HG02981 (cell line): ENCODE measurements around the gene RHBDF2.

Experiments
- ATAC-seq: cut with Tn5 transposase; IDR thresholded peaks from one replicate; pipeline ENCODE4 v1.9.1; 2021; ENCODE audit warnings: mild to moderate bottlenecking, moderate library complexity; ENCODE audit not compliant: unreplicated experiment

The RHBDF2 gene

DNA sequence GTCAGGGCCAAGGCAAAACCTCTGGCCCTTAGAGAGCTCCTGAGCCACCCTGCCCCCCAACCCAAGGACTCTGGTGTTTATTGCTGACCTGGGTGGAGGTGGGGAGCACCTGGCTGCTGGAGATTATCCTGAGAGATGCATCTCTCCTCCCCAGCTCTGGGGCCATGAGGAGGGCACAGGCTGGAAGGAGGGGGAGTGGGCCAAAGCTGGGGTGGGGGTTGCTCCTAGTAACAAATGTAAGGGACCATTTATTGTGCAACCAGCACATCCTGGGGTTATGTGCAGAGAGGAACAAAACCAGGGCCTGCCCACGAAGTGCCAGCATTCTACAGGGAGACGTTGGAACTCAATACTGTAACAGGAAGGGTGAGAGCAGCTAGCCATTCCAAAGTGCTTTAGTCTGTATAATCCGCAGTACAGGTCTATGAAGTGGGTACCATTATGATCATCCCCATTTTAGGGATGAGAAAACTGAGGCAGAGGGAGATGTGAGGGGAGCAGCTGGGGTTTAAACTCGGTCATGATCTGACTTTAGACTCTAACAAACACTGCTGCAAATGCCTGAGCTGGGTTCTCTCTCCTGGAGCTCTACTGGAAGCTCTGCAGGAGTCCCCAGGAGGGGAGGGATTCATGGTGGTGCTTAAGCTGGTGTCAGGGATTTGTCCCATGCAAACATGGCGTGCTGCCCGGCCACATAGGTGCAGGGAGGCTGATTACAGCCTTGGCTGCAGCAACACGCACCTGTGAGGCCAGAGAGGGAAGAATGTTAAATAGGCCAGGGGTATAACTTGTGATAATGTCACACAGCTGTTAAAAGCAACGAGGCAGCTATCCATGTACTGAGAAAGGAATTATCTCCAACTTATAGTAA is 1.4 kb upstream of the RHBDF2 start:
- no peak for ATAC-seq

DNA sequence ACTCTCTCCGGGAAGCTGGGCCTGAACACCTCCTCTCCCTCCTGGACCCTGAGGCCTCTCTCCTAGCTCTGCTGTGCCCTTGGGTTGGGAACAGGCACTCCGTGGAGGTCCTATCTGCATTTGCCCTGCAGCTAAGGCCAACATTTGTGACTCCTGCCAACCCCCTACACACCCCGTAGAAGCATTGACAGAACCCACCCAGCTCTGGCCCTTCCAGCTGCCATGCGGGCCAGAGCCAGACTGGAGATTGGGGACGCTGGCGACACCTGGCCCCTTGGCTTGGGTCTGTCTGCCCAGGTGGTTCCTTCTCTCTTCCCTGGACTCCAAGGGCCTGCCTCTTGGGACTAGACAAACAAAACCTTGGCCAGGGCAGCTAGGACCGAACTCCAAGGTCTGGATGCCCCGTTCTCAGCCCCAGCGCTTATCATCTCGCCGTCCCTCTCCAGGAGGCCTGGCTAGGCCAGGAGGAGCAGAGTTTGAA is 644 bp upstream of the RHBDF2 start:
- ATAC-seq: no peak

DNA sequence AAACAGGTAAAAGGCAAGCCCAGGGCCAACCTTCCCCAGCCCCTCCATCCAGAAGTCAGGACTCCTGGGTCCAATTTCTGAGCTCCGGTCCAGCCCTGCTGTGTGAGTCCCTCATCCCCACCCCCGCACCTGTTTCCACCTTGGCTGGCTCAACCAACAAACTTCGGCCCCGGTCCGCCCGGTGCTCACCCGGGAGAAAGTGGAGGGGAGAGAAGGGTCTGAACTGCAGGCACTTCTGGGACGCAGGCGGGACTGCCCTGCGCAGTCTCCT is 541 bp downstream of the RHBDF2 start:
- ATAC-seq: no peak

DNA sequence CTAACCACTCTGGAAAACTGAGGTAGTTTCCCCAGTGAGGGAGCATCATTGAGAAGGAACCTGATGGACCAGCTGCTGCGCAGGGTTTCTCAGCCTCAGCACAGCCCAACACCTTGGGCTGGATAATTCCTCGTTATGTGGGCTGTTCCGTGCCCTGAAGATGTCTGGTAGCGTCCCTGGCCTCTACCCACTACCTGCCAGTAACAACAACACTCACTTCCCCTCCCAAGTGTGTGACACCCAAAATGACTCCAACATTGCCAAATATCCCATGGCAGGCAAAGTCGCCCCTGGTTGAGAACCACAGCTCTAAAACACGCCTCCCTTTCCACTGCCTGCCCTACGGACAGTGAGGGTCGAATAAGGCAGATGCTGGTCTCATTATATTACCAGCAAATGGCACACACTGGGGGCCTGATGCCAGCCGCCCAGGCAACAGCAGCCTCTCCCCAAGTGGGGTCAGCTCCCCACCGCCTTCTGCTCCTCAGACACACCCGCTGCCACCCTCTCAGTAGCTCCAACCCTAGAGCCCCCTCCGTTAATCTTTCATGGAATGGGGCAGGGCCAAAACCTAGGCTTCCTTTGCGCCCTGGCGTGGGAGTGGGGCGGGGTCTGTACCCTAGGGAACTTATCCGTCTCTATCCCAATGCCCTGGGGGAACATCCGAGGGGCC is 1.0 kb downstream of the RHBDF2 start:
- ATAC-seq: no peak

DNA sequence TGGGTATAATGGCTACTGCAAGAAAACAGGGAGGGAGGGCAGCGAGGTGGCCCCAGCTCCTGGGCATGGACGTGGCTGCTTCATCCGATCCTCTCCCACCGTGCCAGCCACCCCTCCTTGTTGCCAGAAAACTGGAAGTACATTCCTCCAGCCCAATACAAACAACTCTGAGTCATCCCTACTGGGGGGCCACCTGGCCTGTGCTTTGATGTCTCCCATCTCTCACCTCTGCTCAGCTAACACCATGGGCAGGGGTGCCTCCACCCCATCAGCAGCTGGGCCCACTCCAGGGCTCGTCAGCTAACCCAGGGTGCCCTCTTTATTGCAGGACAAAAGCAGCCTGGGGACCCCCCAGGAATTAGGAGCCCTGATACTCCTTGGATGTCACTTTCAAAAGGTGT is 2.0 kb downstream of the RHBDF2 start:
- ATAC-seq: no peak

DNA sequence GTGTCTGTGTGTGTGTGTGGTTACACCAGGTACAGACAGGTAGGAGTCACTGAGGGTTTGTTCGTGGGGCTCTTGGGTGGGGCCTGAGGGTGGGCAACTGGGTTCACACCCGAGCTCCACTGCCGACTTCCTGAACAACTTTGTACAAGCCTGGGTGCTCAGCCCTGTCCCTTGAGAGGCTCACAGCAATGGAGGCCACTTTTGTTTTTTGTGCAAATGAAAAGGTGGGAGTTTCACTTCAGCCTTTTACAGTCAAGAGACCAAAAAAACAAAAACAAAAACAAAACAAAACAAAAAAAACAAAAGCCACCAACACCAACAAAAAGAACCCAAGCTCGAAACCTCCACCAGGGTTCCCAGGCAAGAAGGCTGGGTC is 2.4 kb downstream of the RHBDF2 start:
- no peak for ATAC-seq

DNA sequence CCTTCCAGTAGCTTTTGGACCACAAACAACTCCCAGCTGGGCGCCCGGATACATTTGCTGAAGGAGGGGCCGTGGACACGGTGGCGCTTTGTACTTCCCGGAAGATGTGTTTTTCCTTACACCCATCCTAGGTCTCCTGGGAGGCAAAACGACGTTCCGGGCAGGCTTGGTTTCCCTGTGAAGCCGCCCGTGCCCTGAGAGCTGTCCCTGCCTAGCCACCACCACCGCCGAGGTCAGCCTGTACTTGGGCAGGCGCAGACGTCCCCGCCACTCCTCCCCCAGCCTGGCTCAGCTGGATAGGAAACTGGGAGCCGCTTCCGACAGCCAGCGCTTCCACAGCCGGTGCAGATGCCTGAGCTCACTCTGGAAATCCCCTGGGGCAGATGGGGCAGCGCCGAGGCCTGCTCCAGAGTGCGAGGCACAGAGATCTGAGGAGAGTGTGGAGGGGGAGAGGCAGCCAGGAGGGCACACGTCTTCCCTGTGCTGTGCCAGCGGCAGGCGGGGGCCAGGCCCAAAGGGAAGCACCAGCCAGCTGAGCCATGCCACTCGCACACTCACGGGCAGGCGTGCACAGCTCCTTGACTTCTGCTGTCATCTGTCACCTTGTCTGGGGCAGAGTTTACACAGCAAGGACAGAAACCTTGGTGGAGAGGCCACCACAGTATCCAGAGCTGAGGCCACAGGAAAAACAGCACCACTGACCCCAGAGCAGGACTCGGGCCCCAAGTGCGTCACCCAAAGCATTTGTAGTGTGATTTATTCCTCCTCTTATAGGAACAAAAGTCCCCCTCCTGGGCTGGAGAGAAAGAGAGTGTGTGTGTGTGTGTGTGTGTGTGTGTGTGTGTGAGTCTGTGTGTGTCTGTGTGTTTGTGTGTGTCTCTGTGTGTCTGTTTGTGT is 3.0 kb downstream of the RHBDF2 start:
- no peak for ATAC-seq

DNA sequence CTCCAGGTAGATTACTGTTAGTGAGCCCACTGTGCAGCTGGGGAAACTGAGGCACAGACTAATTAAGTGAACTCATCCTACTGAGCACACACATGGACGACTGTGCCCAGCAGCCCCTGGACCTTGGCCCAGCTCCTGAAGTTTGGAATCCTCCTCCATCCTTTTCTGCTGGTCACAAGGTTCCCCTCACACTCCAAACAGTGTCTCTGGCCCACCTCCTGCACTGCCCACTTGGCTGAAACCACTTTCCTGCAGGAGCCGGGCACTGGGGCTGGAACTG is 3.6 kb downstream of the RHBDF2 start:
- ATAC-seq: no peak

DNA sequence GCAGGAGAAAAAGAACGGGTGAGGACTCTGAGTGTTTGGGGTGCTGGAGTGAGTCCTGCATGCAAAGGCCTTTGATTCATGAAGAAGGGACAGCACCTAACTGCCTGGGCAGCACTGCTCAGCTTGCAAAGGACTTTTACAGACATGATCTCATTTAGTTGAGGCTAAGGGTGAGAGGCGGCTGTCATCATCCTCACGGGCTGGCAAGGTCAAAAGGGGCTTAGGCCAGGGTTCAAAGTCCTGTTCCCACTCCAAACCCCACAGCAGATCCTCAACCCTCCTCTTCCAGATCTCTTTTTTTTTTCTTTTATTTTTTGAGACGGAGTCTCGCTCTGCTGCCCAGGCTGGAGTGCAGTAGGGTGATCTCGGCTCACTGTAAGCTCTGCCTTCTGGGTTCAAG is 4.8 kb downstream of the RHBDF2 start:
- ATAC-seq: no peak

DNA sequence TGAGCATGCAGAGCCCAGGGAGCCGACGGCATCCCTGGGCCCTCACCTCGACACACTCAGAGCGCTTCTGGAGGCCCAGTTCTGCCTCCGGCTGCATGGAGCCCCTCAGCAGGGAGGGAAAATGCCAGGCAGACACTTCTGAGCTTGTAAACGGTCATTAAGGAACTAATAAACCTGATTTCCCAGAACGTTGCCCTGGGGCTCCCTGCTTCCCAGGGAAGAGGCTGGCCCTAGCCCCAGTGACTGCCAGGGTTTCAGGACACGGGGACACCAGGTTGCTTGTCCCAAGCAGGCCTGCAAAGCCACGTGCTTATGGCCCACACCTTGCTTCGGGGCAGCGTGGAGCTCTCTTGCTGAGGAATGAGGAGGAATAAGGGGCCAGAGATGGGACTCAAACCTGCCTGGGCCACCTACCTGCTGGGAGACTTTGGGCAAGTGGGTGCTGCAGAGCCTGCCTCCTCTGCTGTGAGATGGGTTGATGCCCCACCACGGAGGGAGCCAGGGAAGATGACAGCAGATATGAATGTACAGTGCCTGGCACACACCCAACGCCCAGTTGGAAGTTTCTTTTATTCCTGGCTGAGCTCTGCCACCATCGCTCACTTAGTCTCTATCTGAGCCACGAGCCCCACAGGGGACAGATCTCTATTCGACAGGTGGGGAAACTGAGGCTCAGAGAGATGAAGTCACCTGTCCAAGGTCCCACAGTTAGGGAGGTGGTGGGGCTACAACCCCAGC is 5.4 kb downstream of the RHBDF2 start:
- ATAC-seq: no peak

DNA sequence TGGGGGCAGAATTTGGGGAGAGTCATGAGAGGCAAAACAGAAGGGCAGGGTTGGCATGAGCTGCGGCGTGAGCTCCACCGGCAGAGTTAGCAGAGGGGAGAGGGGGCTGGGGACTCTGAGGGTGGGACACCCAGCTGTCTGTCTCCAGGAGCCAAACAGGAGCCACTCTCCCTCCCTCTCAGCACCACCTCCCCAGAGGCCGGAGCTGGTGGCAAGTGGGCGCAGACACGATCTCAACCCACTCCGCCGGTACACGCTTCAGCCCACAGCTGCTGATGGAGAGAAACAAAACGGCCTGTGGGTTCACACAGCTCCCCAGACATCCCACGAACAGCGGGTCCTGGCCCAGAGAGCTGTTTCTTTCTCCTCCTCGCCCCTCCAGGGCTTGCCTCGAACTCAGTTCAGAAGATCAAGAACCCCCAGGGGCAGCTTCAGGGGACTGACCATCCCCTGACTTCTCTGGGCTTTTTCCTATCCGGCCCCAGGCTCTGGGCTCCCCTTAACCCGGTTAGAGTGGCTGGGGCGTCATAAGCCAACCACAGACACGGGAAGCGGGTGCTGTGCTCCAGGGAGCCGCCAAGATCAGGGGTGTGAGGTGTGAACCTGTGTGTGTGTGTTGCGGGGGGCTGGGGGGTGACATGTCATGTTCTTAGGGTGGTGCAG is 7.6 kb downstream of the RHBDF2 start:
- no peak for ATAC-seq

DNA sequence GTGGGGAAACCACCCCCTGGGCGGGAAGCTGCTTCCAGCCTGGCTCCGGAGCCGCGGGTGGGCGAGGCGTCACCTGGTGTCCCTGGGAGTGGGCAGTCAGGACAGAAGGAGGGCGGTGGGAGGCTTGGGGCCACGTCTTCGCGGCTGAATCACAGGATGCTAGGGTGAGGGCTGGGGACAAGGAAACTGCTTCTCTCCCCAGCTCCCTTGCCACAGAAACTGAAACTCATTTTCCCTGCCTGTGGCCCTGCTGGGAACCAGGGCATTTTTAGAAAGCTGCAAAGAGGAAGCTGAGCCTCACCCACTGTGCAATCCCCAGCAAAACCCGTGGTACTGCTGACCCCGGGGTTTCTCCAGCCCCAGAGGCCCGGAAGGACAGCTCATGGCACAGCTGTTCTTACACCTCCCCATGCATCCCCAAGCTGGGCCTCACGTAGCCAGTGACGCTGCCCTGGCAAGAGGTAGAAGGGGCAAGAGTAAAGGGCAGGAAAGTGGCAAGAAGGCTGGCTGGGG is 8.2 kb downstream of the RHBDF2 start:
- peak; percentile 50 for ATAC-seq

DNA sequence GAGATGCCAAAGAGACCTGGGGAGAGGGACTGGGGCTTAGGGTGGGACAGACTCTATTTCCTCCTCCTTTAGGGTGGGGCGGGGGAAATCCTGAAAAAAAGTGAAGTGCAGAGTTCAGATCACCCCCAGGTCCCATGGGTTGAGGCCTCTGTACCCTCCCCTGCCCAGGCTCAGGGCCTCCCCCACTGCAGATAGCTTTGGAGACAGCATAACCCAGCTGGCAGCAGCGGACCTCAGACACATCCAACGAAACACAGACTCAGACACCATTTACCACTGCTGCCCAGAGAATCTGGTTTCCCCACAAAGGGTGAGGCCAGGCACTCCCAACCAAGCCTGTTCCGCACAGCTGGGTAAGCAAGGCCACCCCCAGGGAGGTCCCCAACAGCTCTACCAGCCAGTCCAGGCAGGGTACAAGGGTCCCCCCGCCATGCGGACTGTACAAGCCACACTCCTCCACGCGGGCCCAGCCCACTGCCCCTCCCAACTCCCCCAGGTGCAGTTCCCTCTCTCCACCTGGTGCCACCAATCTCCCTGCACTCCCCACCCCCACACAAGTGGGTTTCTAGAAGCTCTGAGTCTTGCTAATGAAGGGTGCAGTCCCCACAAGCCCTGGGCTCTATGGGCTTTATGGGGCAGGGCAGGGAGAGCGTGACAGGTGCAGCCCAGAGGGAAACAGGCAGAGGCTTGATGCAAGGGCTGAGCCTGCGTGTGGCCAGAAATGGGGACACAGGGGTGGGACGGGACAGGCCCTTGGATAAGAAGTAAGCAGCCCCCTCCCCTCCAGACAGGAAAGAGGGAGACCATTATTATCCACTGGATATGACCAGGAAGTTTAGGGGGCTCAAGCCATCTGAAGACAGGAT is 8.9 kb downstream of the RHBDF2 start:
- ATAC-seq: peak; percentile 42

DNA sequence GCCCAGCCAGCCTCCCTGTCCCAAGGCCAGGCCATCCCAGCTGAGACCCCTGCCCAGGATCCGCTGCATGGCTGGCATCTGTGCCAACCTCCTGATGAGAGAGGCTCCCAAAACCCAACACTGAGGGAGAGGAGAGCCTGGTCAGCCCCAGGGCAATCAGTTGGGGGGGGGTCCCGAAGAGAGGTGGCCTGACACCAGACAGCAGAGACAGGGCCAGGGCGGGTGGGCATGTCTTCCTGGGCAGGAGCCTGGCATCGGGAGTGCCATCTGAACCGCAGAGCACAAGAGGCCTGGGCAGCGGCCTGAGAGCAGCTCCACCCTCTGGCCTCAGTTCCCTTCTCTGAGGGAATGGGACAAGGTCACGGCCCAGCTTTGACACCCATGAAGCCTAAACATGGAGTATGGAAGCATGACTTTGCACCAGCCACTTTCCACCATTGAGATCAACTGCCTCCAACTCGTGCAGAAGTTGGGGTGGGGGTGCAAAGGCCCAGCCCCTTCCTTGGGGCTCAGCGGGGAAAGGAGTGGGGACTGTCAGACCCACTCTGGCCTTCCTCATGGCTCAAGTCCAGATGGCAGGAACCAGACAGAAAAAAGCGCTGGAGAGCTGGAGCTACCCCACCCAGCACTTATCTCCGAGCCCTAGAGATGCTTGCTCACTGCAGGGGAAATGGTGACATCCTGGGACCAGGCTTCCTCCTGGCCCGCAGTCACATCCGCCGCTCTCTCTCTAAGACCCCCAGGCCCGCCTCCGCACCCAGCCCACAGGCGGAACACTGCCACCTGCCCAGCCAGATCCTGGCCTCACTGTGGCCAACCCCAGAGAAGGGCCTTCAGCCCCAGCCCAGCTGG is 9.7 kb downstream of the RHBDF2 start:
- ATAC-seq: no peak

DNA sequence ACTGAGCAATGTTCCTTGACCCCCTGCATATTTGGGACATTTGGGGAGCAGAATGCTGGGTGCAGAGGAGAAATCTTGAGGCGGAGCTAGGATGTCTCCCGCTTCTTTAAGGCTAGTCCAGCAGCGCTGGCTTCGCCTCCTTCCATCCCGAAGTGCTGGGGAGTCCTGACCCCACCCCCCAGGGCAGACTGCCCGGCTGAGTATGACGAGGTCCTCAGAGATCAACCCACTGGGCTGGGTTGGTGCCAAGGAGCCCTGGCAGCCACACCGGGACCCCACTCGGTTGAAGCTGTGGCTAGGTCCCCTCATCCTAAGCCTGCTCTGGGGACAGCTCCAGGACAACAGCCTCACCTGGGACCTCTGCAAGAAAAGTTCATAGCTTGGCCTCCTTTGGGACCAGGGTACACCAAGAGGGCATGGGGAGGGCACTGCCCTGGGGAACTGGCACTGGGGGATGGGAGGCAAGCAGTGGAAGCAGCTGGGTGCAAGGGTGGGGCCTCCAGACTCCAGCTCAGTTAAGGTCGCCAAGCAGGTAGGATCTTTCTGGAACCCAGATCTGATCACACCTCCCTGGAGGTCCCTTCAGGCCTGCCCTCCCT is 11.0 kb downstream of the RHBDF2 start:
- no peak for ATAC-seq

DNA sequence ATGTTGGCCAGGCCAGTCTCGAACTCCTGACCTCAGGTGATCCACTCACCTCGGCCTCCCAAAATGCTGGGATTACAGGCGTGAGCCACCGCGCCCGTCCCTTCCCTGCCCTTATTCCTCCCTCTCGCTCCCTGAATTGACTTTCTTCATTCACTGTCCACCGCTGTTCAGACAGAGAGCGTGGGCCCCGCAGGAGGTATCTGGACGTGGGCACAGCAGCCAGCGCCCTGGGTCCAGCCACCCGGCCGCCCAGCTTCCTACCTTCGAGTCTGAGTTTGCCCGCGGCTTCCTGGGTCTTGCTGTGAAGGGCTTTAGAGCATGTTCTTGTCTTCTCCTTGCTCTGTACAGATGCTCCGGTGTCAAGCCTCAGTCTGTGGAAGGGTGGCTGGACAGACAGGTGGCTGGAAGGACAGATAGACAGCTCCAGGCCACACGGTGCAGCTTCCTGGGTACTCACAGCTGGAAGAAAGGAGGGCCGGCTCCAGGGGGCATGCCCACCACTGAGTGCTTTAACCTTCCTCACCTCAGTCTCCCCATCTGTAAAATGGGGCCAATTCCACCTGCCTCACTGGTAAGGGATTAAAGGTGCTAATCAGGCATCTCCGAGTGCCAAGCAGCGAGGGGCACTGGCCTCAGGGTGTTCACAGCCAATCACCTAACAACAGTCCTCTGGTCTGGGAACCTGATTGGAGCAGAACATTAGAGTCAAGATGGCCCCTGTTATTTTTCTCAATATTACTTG is 13.6 kb downstream of the RHBDF2 start:
- ATAC-seq: no peak

DNA sequence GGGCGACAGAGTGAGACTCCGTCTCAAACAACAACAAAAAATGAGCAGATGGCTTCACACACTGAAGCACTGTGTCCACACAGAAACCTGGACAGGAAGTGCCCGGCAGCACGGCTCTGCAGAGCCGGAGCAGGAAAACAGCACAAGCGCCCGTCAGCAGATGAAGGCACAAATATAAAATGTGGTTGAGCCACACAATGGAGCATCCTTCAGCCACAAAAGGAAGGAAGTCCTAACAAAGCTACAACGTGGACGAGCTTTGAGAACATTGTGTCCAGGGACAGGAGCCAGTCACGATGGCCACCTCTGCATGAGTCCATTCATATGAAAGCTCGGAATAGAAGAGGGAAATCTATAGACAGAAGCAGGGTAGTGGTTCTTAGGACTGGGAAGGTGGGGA is 15.7 kb downstream of the RHBDF2 start:
- ATAC-seq: no peak
